GM21786 (cell line): Measurements from ENCODE around the gene PTGDR2.

ENCODE experiments used
- ATAC-seq: cut with Tn5 transposase; IDR thresholded peaks from one replicate; pipeline ENCODE4 v1.9.1; 2021; ENCODE audit not compliant: unreplicated experiment

Gene PTGDR2

GRCh38 chr11:60874421-60875365 is 18.9 kb upstream of the PTGDR2 start:
- no peak for ATAC-seq

GRCh38 chr11:60873533-60873932 is 17.8 kb upstream of the PTGDR2 start:
- ATAC-seq = no peak

- no peak for ATAC-seq
Measured at GRCh38 chr11:60872961-60873524, 17.3 kb upstream of the PTGDR2 start.

- no peak for ATAC-seq
Measured at GRCh38 chr11:60872124-60872960, 16.6 kb upstream of the PTGDR2 start.

- no peak for ATAC-seq
Measured at GRCh38 chr11:60871378-60872061, 15.8 kb upstream of the PTGDR2 start.

GRCh38 chr11:60870733-60871377 is 15.1 kb upstream of the PTGDR2 start:
- no peak for ATAC-seq

- no peak for ATAC-seq
Measured at GRCh38 chr11:60870276-60870675, 14.5 kb upstream of the PTGDR2 start.

- ATAC-seq = no peak
Measured at GRCh38 chr11:60869451-60869825, 13.7 kb upstream of the PTGDR2 start.

GRCh38 chr11:60868682-60869450 is 13.1 kb upstream of the PTGDR2 start:
- no peak for ATAC-seq

- ATAC-seq = no peak
Measured at GRCh38 chr11:60867871-60868681, 12.3 kb upstream of the PTGDR2 start.

GRCh38 chr11:60866911-60867870 is 11.4 kb upstream of the PTGDR2 start, which contains the start of gene ZP1:
ZP1 (plus strand) TSS chr11:60867542; CDS start chr11:60867562, 20 bp downstream.
- no peak for ATAC-seq

GRCh38 chr11:60864856-60865513 is 9.2 kb upstream of the PTGDR2 start:
- no peak for ATAC-seq

- no peak for ATAC-seq
Measured at GRCh38 chr11:60863550-60864521, 8.1 kb upstream of the PTGDR2 start.

GRCh38 chr11:60862171-60862570 is 6.4 kb upstream of the PTGDR2 start:
- no peak for ATAC-seq

- no peak for ATAC-seq
Measured at GRCh38 chr11:60860943-60861342, 5.2 kb upstream of the PTGDR2 start.
